Activated naive CD4-positive, alpha-beta T cell (primary cell): Measurements from ENCODE around the gene KLF9.

ENCODE experiments used
- DNase-seq, 4 experiments: peaks; one replicate each; lab custom pipeline; 2025; lab: John Stamatoyannopoulos, UW

KLF9 gene

DNA sequence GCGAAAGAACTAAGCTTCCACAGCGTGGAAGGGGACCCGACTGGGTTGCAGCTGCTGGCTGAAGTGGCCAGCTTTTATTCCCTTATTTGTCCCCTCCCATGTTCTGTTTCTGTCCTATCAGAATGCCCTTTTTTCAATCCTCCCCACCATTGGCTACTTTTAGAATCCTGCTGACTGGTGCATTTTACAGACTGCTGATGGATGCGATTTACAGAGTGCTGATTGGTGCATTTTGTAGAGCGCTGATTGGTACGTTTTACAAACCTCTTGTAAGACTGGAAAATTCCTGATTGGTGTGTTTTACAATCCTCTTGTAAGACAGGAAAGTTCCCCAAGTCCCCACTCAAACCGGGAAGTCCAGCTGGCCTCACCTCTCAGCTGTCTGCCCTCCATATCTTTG is 50.7 kb downstream of the KLF9 start:
- no peak for DNase-seq

- DNase-seq: no peak
Measured at GRCh38 chr9:70362952-70363351, 51.5 kb downstream of the KLF9 start.

- no peak for DNase-seq
Measured at GRCh38 chr9:70355801-70356200, 58.7 kb downstream of the KLF9 start.

DNA sequence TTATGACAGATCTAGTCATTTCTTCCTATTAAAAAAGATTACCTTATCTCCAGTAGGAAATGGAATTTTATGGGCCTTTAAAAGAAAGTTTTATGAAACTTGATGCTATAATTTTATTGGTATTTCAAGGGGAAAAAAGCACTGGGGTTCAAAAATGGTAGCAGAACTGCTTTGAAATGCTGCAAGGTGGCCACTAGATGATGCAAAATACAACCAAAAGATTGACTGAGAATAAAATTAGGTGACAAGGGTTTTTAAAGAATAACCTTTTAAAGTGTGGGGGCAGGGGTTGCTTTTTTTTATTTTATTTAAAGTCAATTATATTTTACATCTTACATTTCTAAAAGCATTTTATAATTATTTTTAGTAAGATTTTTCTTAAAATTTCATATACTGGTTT is 61.7 kb downstream of the KLF9 start:
- no peak for DNase-seq

DNA sequence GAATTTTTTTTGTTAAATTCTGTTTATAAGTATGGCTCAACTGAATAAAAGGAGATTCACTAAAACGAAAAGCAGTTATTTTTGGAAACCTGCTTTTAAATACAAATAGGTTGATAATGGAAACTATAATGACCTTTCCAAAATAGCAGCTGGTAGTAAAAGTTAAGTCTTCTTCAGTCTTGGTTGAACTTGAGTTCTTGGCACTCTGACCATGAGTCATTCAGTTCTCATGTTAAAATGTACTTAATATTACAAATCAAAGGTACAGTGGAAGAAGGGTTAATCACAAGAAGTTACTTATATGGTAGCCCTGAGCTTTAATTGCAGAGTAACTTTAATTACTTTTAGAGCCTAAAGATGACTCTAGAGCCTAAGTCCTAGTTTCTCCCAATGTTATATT is 62.1 kb downstream of the KLF9 start:
- DNase-seq: no peak

DNA sequence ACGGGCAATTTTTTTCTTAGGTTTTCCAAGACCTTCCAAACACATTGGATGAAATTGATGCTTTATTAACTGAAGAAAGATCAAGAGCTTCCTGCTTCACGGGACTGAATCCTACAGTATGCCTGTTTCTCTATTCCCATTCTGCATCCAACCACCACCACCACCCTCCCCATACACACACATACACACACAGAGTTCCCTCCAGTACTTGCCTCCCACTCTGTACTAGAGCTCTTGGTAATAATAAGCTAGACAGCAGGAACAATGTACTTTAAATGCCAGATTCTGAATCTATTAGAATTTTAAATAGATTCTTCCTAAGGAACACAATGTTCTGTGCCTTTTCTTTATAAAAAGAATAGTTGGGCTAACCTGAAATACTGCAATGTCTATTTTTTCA is 67.4 kb downstream of the KLF9 start:
- DNase-seq: no peak

DNA sequence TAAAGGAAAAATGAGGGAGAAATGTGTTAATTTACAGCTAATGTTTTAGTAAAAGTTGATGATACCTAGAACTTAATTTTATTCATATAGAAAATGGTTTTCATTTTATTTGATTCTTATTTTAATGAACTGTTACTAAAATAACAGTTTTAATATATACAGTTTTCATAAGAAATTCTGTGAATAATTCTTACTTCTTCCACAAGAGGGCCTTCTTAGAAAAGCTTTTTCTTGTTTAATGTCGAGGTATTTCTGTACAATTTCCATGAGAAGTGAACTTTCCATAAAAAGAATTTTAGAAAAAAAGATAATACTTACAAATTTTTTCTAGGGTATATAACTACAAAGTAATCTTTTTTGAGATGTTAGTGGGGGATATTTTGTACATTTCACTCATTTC is 73.9 kb downstream of the KLF9 start:
- no peak for DNase-seq
